OCI-LY3 (cell line): ENCODE data around the gene PARS2.

Experiments used
- H2AFZ ChIP-seq: fragments of 200-600, 300-600 bp; shearing (Covaris generic); 2 replicates; pipeline ENCODE4 v1.6.0; 2014; ENCODE audit warnings: antibody characterized with exemption, low read depth, low read length
- H3K27ac ChIP-seq: fragments of 200-600, 300-600 bp; sonication (generic); 2 replicates; pipeline ENCODE4 v1.5.1; 2014; ENCODE audit warnings: mild to moderate bottlenecking, low read length, moderate library complexity, mixed read lengths
- H3K27me3 ChIP-seq: fragments of 200-600, 300-600 bp; sonication (generic); 2 replicates; pipeline ENCODE4 v1.6.1; 2014; ENCODE audit warnings: low read depth, low read length, mixed read lengths
- H3K36me3 ChIP-seq: fragments of 200-600, 300-600 bp; sonication (generic); replicated peaks from 2 replicates; pipeline ENCODE3; 2014; ENCODE audit warnings: low read depth, low read length, mixed read lengths
- H3K4me1 ChIP-seq: fragments of 300-600, 200-600 bp; sonication (generic); 2 replicates; pipeline ENCODE4 v1.6.1; 2014; ENCODE audit warnings: low read length, mixed read lengths
- H3K4me2 ChIP-seq: fragments of 200-600, 300-600 bp; sonication (generic); 2 replicates; pipeline ENCODE4 v1.6.1; 2014; ENCODE audit warnings: low read length, mixed read lengths
- H3K4me3 ChIP-seq: fragments of 300-600, 200-600 bp; sonication (generic); 2 replicates; pipeline ENCODE4 v1.5.1; 2014; ENCODE audit warnings: antibody characterized with exemption, mild to moderate bottlenecking, low read length, moderate library complexity
- H3K79me2 ChIP-seq: fragments of 300-600, 200-600 bp; shearing (Covaris generic); 2 replicates; pipeline ENCODE4 v1.6.1; 2014; ENCODE audit warnings: mild to moderate bottlenecking, low read length, mixed read lengths
- H3K9ac ChIP-seq: fragments of 300-600, 200-600 bp; shearing (Covaris generic); 2 replicates; pipeline ENCODE4 v1.6.0; 2014; ENCODE audit warnings: mild to moderate bottlenecking, low read length, moderate library complexity
- H3K9me3 ChIP-seq: fragments of 200-600, 300-600 bp; shearing (Covaris generic); 2 replicates; pipeline ENCODE4 v1.6.1; 2014; ENCODE audit warnings: low read length, mixed read lengths; ENCODE audit not compliant: insufficient read depth
- H4K20me1 ChIP-seq: fragments of 200-600, 300-600 bp; sonication (generic); 2 replicates; pipeline ENCODE4 v1.6.1; 2016; ENCODE audit warnings: low read length, mixed read lengths; ENCODE audit not compliant: insufficient read depth
- EZH2phosphoT487 ChIP-seq: fragments of 200-600 bp; shearing (Covaris generic); IDR thresholded peaks from 2 replicates; pipeline ENCODE4 v1.6.1; 2018; ENCODE audit warnings: antibody characterized with exemption, mixed run types, low read depth
- TF ChIP-seq, protein P1 (sequence below): fragments of 200-600, 300-600 bp; sonication (generic); IDR thresholded peaks from 2 replicates; pipeline ENCODE4 v1.5.1; 2014; ENCODE audit warnings: antibody characterized with exemption, low read length, low read depth

Gene PARS2

DNA sequence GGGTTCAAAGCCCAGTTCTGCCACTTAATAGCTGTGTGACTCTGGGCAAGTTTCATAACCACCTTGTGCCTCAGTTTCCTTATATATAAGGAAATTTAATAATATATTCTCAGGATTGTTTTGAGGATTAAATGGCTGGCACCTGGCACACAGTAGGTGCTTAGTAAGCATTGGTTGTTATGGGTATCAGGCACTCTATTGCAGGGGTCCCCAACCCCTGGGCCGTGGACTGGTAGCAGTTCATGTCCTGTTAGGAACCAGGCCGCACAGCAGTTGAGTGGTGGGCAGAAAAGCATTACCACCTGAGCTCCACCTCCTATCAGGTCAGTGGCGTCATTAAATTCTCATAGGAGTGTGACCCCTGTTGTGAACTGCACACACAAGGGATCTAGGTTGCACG, 18.5 kb downstream of the PARS2 start:
- no peaks in the 10 kb centered on the region for H4K20me1 ChIP-seq
- peaks cover 6% of the 10 kb centered on the region for H3K36me3 ChIP-seq
- H2AFZ ChIP-seq: no peak overlapping the region
- H3K79me2 ChIP-seq: no peaks in the 10 kb centered on the region
- H3K9me3 ChIP-seq: no peaks in the 10 kb centered on the region
- no peaks in the 10 kb centered on the region for H3K27me3 ChIP-seq
- H3K4me2 ChIP-seq: no peak overlapping the region
- no peak overlapping the region for H3K9ac ChIP-seq
- no peaks in the 10 kb centered on the region for H3K4me1 ChIP-seq
- TF ChIP-seq, protein P1, sequence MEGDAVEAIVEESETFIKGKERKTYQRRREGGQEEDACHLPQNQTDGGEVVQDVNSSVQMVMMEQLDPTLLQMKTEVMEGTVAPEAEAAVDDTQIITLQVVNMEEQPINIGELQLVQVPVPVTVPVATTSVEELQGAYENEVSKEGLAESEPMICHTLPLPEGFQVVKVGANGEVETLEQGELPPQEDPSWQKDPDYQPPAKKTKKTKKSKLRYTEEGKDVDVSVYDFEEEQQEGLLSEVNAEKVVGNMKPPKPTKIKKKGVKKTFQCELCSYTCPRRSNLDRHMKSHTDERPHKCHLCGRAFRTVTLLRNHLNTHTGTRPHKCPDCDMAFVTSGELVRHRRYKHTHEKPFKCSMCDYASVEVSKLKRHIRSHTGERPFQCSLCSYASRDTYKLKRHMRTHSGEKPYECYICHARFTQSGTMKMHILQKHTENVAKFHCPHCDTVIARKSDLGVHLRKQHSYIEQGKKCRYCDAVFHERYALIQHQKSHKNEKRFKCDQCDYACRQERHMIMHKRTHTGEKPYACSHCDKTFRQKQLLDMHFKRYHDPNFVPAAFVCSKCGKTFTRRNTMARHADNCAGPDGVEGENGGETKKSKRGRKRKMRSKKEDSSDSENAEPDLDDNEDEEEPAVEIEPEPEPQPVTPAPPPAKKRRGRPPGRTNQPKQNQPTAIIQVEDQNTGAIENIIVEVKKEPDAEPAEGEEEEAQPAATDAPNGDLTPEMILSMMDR: no peak
- no peak for TF ChIP-seq EZH2phosphoT487
- H3K27ac ChIP-seq: no peak overlapping the region
- H3K4me3 ChIP-seq: no peak overlapping the region

DNA sequence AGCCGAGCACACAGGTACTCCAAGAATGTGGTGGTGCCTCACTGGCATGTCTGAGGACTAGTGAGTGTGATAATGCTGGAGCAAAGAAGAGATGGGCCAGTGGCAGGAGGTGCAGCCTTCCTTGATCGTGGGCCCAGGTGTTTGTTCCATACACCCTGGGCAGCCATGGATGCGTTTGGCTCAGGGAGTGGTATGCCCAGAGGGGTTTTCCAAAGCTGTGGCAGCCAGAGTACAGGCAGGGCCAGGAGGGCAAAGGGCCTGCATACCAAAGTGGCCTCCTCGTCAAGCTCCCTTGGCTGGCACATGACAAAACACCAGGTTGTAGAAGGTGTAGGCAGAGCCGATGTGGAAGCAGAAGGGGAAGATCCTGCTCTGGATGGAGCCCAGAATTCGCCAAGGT, 19.0 kb downstream of the PARS2 start:
- H3K4me2 ChIP-seq: no peak overlapping the region
- H3K4me3 ChIP-seq: no peak overlapping the region
- no peaks in the 10 kb centered on the region for H3K9me3 ChIP-seq
- no peak overlapping the region for H3K9ac ChIP-seq
- H3K36me3 ChIP-seq: peaks cover 6% of the 10 kb centered on the region
- H3K79me2 ChIP-seq: no peaks in the 10 kb centered on the region
- H3K27me3 ChIP-seq: no peaks in the 10 kb centered on the region
- no peak overlapping the region for H3K27ac ChIP-seq
- no peaks in the 10 kb centered on the region for H3K4me1 ChIP-seq
- no peak overlapping the region for H2AFZ ChIP-seq
- TF ChIP-seq, protein P1: no peak
- TF ChIP-seq EZH2phosphoT487: no peak
- no peaks in the 10 kb centered on the region for H4K20me1 ChIP-seq

DNA sequence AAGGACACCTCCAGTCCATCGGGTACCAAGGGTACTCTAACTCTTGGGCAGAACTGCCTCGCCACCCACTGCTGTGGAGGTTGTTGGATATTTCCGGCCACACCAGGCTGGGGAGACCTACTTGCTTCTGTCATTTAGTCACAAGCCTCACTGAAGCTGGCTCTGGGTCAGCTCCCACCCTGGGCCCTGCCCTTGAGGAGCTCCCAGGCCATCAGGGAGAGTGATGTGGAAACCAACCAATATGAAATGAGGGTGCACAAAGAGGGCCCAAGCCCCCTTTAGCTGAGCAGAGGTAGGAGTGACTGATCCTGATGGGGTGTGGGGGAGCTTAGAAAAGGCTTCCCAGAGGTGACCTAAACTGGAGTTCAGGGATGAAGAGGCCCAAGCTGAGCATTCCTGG, 19.6 kb downstream of the PARS2 start:
- Histone ChIP-seq H3K4me3 (no peak overlapping the region), H3K36me3 (peaks cover 6% of the 10 kb centered on the region)
- TF ChIP-seq, protein P1: no peak
- TF ChIP-seq EZH2phosphoT487: no peak

DNA sequence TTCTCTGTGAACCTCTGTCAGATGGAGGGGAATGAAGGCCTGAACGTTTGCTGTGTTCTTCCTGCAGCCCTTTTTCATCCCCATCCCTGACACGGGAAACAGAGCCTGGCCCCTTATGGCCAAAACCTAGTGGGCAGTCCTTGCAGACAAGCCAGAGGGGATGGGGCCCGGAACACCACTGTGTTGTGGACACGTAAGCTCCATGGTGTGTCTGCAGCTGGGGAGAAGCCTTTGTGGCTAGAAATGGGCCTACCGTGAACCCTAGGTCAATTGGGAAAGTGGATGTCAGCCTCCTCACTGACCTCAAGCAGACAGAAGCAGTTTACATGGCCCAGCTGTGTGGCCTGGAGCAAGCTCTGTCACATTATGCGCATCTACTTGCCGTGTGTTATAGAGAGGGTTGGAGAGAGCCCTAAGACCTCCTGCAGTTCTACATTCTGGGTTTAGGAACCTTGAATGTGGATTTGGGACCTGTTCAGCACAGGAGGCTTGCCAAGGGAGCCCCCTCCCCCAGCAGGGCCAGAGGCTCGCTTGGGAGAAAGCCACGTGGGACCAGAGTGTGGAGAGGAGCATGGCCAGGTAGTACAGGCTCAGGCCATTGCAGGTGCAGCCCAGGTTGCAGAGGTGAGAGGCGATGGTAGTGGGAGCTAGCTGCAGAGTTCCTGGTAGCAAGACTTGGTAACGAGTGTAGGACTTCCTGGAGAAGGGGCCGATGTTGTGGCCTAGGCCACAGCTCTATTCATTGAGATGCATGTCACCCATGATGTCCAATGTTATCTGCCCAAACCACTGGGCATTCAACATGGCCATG, 20.7 kb downstream of the PARS2 start:
- Histone ChIP-seq H3K9me3 (no peaks in the 10 kb centered on the region), H2AFZ (no peak overlapping the region), H3K4me1 (no peaks in the 10 kb centered on the region), H4K20me1 (no peaks in the 10 kb centered on the region), H3K79me2 (no peaks in the 10 kb centered on the region), H3K27ac (no peak overlapping the region), H3K4me2 (no peak overlapping the region), H3K9ac (no peak overlapping the region), H3K27me3 (no peaks in the 10 kb centered on the region), H3K4me3 (no peak overlapping the region), H3K36me3 (peaks cover 6% of the 10 kb centered on the region)
- TF ChIP-seq, protein P1: no peak
- no peak for TF ChIP-seq EZH2phosphoT487

More for the DNA sequence above, 19.6 kb downstream of the PARS2 start:
- H4K20me1 ChIP-seq: no peaks in the 10 kb centered on the region
- no peaks in the 10 kb centered on the region for H3K79me2 ChIP-seq
- no peaks in the 10 kb centered on the region for H3K4me1 ChIP-seq
- no peak overlapping the region for H3K9ac ChIP-seq
- no peaks in the 10 kb centered on the region for H3K9me3 ChIP-seq
- no peak overlapping the region for H2AFZ ChIP-seq
- no peak overlapping the region for H3K27ac ChIP-seq
- no peaks in the 10 kb centered on the region for H3K27me3 ChIP-seq
- H3K4me2 ChIP-seq: no peak overlapping the region
